PC-3 (cell line): ENCODE results near the gene NFKBIA. TPM values are rescaled to one million over a fixed set of nuclear protein-coding genes. Genes with fewer than 3 reads are reported as not detected.
A peak's percentile ranks its signal among the peaks of the same experiment; 100 is the strongest.

Experiments used
- ATAC-seq: fragments of 200-7000 bp; cut with Tn5 transposase; 2 replicates; pipeline ENCODE4 v1.9.1; 2020; ENCODE audit warnings: mild to moderate bottlenecking, moderate library complexity
- BruUV-seq: library from RNA; stranded (reverse); fragments of 400-500 nt; replicated peaks from 2 replicates; lab custom pipeline; 2021; lab: Mats Ljungman, UMichigan
- CTCF ChIA-PET: fragments of 300-600 bp; sonication (Branson Sonifier 250); formaldehyde crosslinking; loops from one replicate; lab custom pipeline; 2022; ENCODE audit warnings: antibody characterized with exemption; lab: Charles Lee
- POLR2A ChIA-PET: fragments of 300-600 bp; sonication (Branson Sonifier 250); formaldehyde crosslinking; loops from one replicate; lab custom pipeline; 2022; ENCODE audit warnings: antibody characterized with exemption; ENCODE audit not compliant: unreplicated experiment; lab: Charles Lee
- DNase-seq: peaks from one replicate; pipeline ENCODE4 v3.0.0-alpha.2; 2015
- H2AFZ ChIP-seq: fragments of 300-600 bp; sonication (generic); 2 replicates; pipeline ENCODE4 v1.6.0; 2016; ENCODE audit warnings: antibody characterized with exemption, low read length
- H3F3A ChIP-seq: fragments of 300-600 bp; sonication (generic); one replicate; pipeline ENCODE4 v1.6.0; 2017; ENCODE audit warnings: antibody characterized with exemption, low read length, control low read depth, mild to moderate bottlenecking; ENCODE audit not compliant: unreplicated experiment
- H3K27ac ChIP-seq: fragments of 300-600 bp; sonication (generic); 2 replicates; pipeline ENCODE4 v1.5.1; 2016; ENCODE audit warnings: mild to moderate bottlenecking, low read length
- H3K27me3 ChIP-seq: fragments of 300-600 bp; sonication (generic); 2 replicates; pipeline ENCODE4 v1.6.1; 2016; ENCODE audit warnings: low read length, mixed read lengths
- H3K36me3 ChIP-seq: fragments of 300-600 bp; sonication (generic); 2 replicates; pipeline ENCODE4 v1.6.1; 2016; ENCODE audit warnings: low read depth, mixed run types, low read length, mixed read lengths
- H3K4me1 ChIP-seq: fragments of 300-600 bp; sonication (generic); 2 replicates; pipeline ENCODE4 v1.5.1; 2016; ENCODE audit warnings: low read length; ENCODE audit not compliant: insufficient read depth
- H3K4me2 ChIP-seq: fragments of 300-600 bp; sonication (generic); 2 replicates; pipeline ENCODE4 v1.6.0; 2016; ENCODE audit warnings: low read length
- H3K4me3 ChIP-seq: fragments of 300-600 bp; sonication (generic); 2 replicates; pipeline ENCODE4 v1.5.1; 2016; ENCODE audit warnings: mild to moderate bottlenecking, low read length, mixed read lengths
- H3K79me2 ChIP-seq: fragments of 300-600 bp; sonication (generic); 2 replicates; pipeline ENCODE4 v1.6.1; 2017; ENCODE audit warnings: low read length, mixed read lengths
- H3K9ac ChIP-seq: fragments of 300-600 bp; sonication (generic); 2 replicates; pipeline ENCODE4 v1.6.0; 2016; ENCODE audit warnings: mild to moderate bottlenecking, low read length
- H3K9me2 ChIP-seq: fragments of 300-600 bp; sonication (generic); replicated peaks from 2 replicates; pipeline ENCODE4 v1.6.1; 2016; ENCODE audit warnings: mixed run types, low read length, mixed read lengths
- H3K9me3 ChIP-seq: fragments of 300-600 bp; sonication (generic); 2 replicates; pipeline ENCODE4 v1.6.1; 2016; ENCODE audit warnings: low read length, mixed read lengths
- H4K20me1 ChIP-seq: fragments of 300-600 bp; sonication (generic); 2 replicates; pipeline ENCODE4 v1.6.1; 2016; ENCODE audit warnings: low read length, mixed read lengths
- CTCF ChIP-seq: fragments of 300-600 bp; sonication (generic); conservative IDR thresholded peaks from 2 replicates; pipeline ENCODE4 v1.5.1; 2017; ENCODE audit warnings: antibody characterized with exemption, low read depth, mild to moderate bottlenecking, low read length
- EZH2 ChIP-seq: fragments of 300-600 bp; sonication (generic); IDR thresholded peaks from one replicate; pipeline ENCODE4 v1.6.1; 2017; ENCODE audit warnings: antibody characterized with exemption, mild to moderate bottlenecking, low read length; ENCODE audit not compliant: unreplicated experiment
- EZH2phosphoT487 ChIP-seq: fragments of 300-600 bp; sonication (generic); IDR thresholded peaks from 2 replicates; pipeline ENCODE4 v1.6.1; 2018; ENCODE audit warnings: mild to moderate bottlenecking, antibody characterized with exemption, low read length, borderline replicate concordance
- intact Hi-C: fragments of 100-400 bp; cut with micrococcal nuclease; formaldehyde crosslinking; loops from 2 replicates; pipeline ENCODE4 v1.9.0; 2023
- total RNA-seq: library from RNA; depleted of rRNA; stranded (reverse); fragments of >200 nt; gene quantifications from 2 replicates; pipeline ENCODE4 v1.2.3, GENCODE V29; 2014

Gene NFKBIA
- total RNA-seq, 1 experiment from 2014 or later, result 226 TPM

DNA sequence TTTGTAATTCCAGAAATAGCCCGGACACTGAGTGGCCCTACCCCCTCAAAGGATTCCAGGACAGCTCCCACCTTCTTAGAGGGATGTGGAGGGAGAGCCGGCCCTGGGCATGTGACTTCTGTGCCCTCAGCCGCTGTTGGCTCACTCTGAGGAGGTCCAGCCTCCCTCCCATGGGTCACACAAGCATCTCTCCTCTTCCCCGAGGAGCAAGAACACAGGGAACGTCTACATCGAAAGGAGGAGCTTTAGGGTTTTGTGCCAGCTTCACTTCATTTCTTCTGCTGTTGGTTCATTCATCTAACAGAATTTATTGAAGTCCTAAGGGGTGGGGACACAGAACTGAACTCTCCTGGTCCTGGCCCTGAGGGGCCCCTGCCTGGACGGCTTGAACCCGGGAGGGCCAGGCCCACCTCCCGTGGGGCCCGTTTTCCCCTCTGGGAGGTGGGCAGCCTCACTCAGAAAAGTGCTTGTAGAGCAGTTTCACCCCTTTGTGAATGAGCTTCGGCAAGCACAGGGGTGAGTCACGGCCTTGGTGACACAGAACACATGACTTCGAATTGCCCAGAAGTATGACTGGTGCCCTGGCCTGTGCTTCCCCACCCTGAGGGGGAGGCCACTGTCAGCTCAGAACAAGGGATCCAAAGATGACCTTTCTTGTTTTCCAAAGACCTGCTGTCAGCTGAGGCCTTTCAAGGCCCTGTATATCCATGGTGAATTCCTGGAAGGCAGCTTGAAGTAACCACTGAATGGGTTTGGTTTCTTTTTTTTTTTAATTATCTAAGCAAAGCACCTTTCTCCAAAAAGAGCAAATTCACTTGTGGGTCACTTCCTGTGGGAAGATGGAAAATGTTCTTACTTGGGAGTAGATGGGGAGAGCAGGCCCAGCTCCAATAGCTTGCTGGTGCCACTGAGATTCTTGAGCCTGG lies 39.2 kb downstream of the NFKBIA start:
- H3K4me3 ChIP-seq, result no peak overlapping the region
- H3K79me2 ChIP-seq, result no peaks in the 10 kb centered on the region
- no TSS peak for BruUV-seq
- ATAC-seq, result peak; percentile 82
- H3K9me3 ChIP-seq, result no peaks in the 10 kb centered on the region
- no peaks in the 10 kb centered on the region for H3F3A ChIP-seq
- POLR2A ChIA-PET, result interaction anchor here (0.5 to 0.6 kb wide), 3 partner anchors 8 to 29 kb away, joined by 3 to 4 read pairs (median 3); no protein-coding TSS in a partner anchor
- peak; percentile 84 for DNase-seq
- peak overlapping the region; percentile 5; the same call in 1 of the 2 replicates for H3K9ac ChIP-seq
- no peak for TF ChIP-seq EZH2
- TF ChIP-seq EZH2phosphoT487, result no peak
- TF ChIP-seq CTCF, result no peak
- intact Hi-C loops, result no loop called here
- CTCF ChIA-PET, result interaction anchor here (0.6 kb wide), 1 partner anchor 73 kb away, joined by 3 read pairs; the partner anchor contains the start of gene PSMA6
- H3K27me3 ChIP-seq, result no peaks in the 10 kb centered on the region
- peak overlapping the region; percentile 63 for H3K27ac ChIP-seq
- peaks cover 29% of the 10 kb centered on the region for H3K4me1 ChIP-seq
- H2AFZ ChIP-seq, result peak overlapping the region; percentile 55
- peak overlapping the region; percentile 46 for H3K4me2 ChIP-seq
- no peaks in the 10 kb centered on the region for H3K36me3 ChIP-seq
- no peaks in the 10 kb centered on the region for H3K9me2 ChIP-seq
- H4K20me1 ChIP-seq, result no peaks in the 10 kb centered on the region

- Histone ChIP-seq H3K79me2 (no peaks in the 10 kb centered on the region), H3K4me1 (peaks cover 16% of the 10 kb centered on the region), H3K36me3 (no peaks in the 10 kb centered on the region), H3K27ac (no peak overlapping the region), H4K20me1 (no peaks in the 10 kb centered on the region), H3F3A (no peaks in the 10 kb centered on the region), H3K27me3 (no peaks in the 10 kb centered on the region), H3K9ac (no peak overlapping the region), H3K4me3 (no peak overlapping the region), H3K4me2 (no peak overlapping the region), H3K9me2 (no peaks in the 10 kb centered on the region), H2AFZ (no peak overlapping the region), H3K9me3 (no peaks in the 10 kb centered on the region)
- BruUV-seq, result no TSS peak
- CTCF ChIA-PET, result no interaction called here
- no peak for DNase-seq
- no peak for ATAC-seq
- TF ChIP-seq CTCF, result no peak
- TF ChIP-seq EZH2phosphoT487, result no peak
- no peak for TF ChIP-seq EZH2
- POLR2A ChIA-PET, result no interaction called here
- intact Hi-C loops, result no loop called here
These were observed 41.6 kb downstream of the NFKBIA start for GRCh38 chr14:35362911-35363374.

- Histone ChIP-seq H3K9me3 (no peaks in the 10 kb centered on the region), H3K27ac (no peak overlapping the region), H3K36me3 (no peaks in the 10 kb centered on the region), H3F3A (no peaks in the 10 kb centered on the region), H3K4me1 (peaks cover 16% of the 10 kb centered on the region), H3K9ac (no peak overlapping the region), H3K4me2 (no peak overlapping the region), H4K20me1 (no peaks in the 10 kb centered on the region), H3K27me3 (no peaks in the 10 kb centered on the region), H3K4me3 (no peak overlapping the region), H3K79me2 (no peaks in the 10 kb centered on the region), H2AFZ (no peak overlapping the region), H3K9me2 (no peaks in the 10 kb centered on the region)
- ATAC-seq (no peak), DNase-seq (no peak)
- intact Hi-C loops, result no loop called here
- POLR2A ChIA-PET, result no interaction called here
- no TSS peak for BruUV-seq
- CTCF ChIA-PET, result no interaction called here
- no peak for TF ChIP-seq CTCF
- no peak for TF ChIP-seq EZH2phosphoT487
- TF ChIP-seq EZH2, result no peak
These were observed 42.1 kb downstream of the NFKBIA start for GRCh38 chr14:35362450-35362849.
